Heart left ventricle (tissue), 16 donors: Measurements from ENCODE around the gene CLDN7. TPM values are rescaled to one million over a fixed set of nuclear protein-coding genes. Genes with fewer than 3 reads are reported as not detected.

Source experiments
- ATAC-seq, 4 donors: fragments of 200-7000 bp; cut with Tn5 transposase; one replicate each; pipeline ENCODE4 v1.9.1; 2020 to 2022; ENCODE audit warnings: moderate library complexity in 4 of 4, mild to moderate bottlenecking in 3 of 4, moderate number of reproducible peaks in 1 of 4
- DNase-seq, 5 donors: peaks; one replicate each; pipeline ENCODE4 v3.0.0-alpha.2; 2020
- H3K27ac ChIP-seq, 12 donors: fragments of 200-600 bp; sonication (generic) in 4 of 12; one replicate each; pipeline versions ENCODE4 v1.5.0 to v1.8.0; 2016 to 2022; ENCODE audit warnings: mild to moderate bottlenecking in 2 of 12
- H3K27me3 ChIP-seq, 9 donors: fragments of 200-600 bp; sonication (generic) in 2 of 9; one replicate each; pipeline versions ENCODE4 v1.5.1 to v1.8.0; 2016 to 2022; ENCODE audit warnings: mild to moderate bottlenecking in 3 of 9
- H3K36me3 ChIP-seq, 9 donors: fragments of 200-600 bp; sonication (generic) in 2 of 9; one replicate each; pipeline versions ENCODE4 v1.5.0 to v1.8.0; 2018 to 2022; ENCODE audit warnings: mild to moderate bottlenecking in 2 of 9
- H3K4me1 ChIP-seq, 12 donors: fragments of 200-600 bp; sonication (generic) in 4 of 12; one replicate each; pipeline versions ENCODE4 v1.5.0 to v1.8.0; 2016 to 2022; ENCODE audit warnings: mild to moderate bottlenecking in 3 of 12
- H3K4me3 ChIP-seq, 12 donors: fragments of 200-600 bp; sonication (generic) in 4 of 12; one replicate each; pipeline versions ENCODE4 v1.5.0 to v1.8.0; 2017 to 2022; ENCODE audit warnings: mild to moderate bottlenecking in 9 of 12, moderate library complexity in 4 of 12
- H3K9me3 ChIP-seq, 12 donors: fragments of 200-600 bp; sonication (generic) in 4 of 12; one replicate each; pipeline versions ENCODE4 v1.5.0 to v1.8.0; 2016 to 2022; ENCODE audit warnings: mild to moderate bottlenecking in 1 of 12
- POLR2A ChIP-seq, 2 donors: fragments of 450-650 bp; IDR thresholded peaks; one replicate each; pipeline ENCODE4 v1.6.1; 2017; ENCODE audit warnings: antibody characterized with exemption in 2 of 2, mild to moderate bottlenecking in 2 of 2, moderate library complexity in 2 of 2
- WGBS, 4 donors: extraction: QIAGEN DNeasy Blood & Tissue Kit in 2 of 4; methylation state at CpG; one replicate each; pipeline versions ENCODE4 v1.1.5 to v1.1.7; 2013 to 2018; 5-methylcytosine and 5-hydroxymethylcytosine counted together
- intact Hi-C, 10 donors: fragments of 100-400 bp; cut with DNase I; formaldehyde crosslinking; loops; one replicate each; pipeline versions ENCODE4 v1.11.1 to v1.14.2; 2022
- polyA plus RNA-seq, 2 donors: library from polyadenylated mRNA; stranded (reverse); fragments of 200-250 nt; gene quantifications; one replicate each; pipeline ENCODE4 v1.2.3, GENCODE V29; 2013
- total RNA-seq, 9 donors: library from RNA; depleted of rRNA in 2 of 9; stranded (reverse); fragments of >200 nt in 2 of 9; fragmentation: NEBNext Ultra II Directional in 3 of 9; extraction: Animal tissue kit (Norgen Biotek cat#: 25700) in 3 of 9; gene quantifications; one replicate each; pipeline versions ENCODE4 v1.1.0 to v1.2.4, GENCODE V29; 2016 to 2023
- TF ChIP-seq, protein P1 (sequence below), 12 donors: fragments of 200-600 bp; sonication (generic) in 4 of 12; IDR thresholded peaks; one replicate each; pipeline versions ENCODE4 v1.5.0 to v1.8.0; 2018 to 2022; ENCODE audit warnings: antibody characterized with exemption in 12 of 12, mild to moderate bottlenecking in 5 of 12
- donor health status: ischemic (EF 13 %, LVEDD 7.1; RV severe dilation, severe dysfunction).
- donor health status: healthy with polysubstance abuse.
- donor health status: DM: no; HTN: yes; CAD: no.
- donor health status: DM: no; HTN: no; CAD: no.
- donor health status: ischemic (EF 25% LVEDD 6.9; RV normal size, moderate dysfunction).
- donor health status: ischemic (EF 25% LVEDD 5.7; RV mildly dilated, moderate dysfunction).
- donor health status: healthy.
- donor health status: DM: yes; HTN: yes; CAD: no.
- donor health status: ischemic (EF 35%, LVEDD 5.7; RV mildly dilated, moderate dysfunction).
- donor health status: nonischemic (EF 11% LVEDD 7.7; RV severe dilation, severe dysfunction).
- donor health status: DM: yes; HTN: yes; CAD: no.
- donor health status: PGD.
- donor health status: ischemic (EF 29% LVEDD 5.4; RV normal size, mild dysfunction).
- donor health status: nonischemic (EF 23%, LVEDD 6.1; RV moderate dilation, normal function).

Gene CLDN7
- total and polyA plus RNA-seq, 11 donors = 0.36 to 2.6 (median 1.3) TPM; not detected in 2

GRCh38 chr17:7226721-7227710, 35.3 kb downstream of the CLDN7 start:
- intact Hi-C loops = no loop called here
- TF ChIP-seq, protein P1, sequence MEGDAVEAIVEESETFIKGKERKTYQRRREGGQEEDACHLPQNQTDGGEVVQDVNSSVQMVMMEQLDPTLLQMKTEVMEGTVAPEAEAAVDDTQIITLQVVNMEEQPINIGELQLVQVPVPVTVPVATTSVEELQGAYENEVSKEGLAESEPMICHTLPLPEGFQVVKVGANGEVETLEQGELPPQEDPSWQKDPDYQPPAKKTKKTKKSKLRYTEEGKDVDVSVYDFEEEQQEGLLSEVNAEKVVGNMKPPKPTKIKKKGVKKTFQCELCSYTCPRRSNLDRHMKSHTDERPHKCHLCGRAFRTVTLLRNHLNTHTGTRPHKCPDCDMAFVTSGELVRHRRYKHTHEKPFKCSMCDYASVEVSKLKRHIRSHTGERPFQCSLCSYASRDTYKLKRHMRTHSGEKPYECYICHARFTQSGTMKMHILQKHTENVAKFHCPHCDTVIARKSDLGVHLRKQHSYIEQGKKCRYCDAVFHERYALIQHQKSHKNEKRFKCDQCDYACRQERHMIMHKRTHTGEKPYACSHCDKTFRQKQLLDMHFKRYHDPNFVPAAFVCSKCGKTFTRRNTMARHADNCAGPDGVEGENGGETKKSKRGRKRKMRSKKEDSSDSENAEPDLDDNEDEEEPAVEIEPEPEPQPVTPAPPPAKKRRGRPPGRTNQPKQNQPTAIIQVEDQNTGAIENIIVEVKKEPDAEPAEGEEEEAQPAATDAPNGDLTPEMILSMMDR (IDR thresholded peaks at IDR 0.05) = no peak
- TF ChIP-seq POLR2A (IDR thresholded peaks at IDR 0.05) = no peak
- H3K4me1 ChIP-seq = peaks cover 0 to 40% (median 11%) of the 10 kb centered on the region in 12 donors
- H3K4me3 ChIP-seq = no peak overlapping the region
- peak in 1 of 5 donors; percentile 40 for DNase-seq
- peaks cover 0 to 86% (median 82%) of the 10 kb centered on the region in 9 donors for H3K36me3 ChIP-seq
- ATAC-seq = no peak
- no peaks in the 10 kb centered on the region for H3K9me3 ChIP-seq
- no peaks in the 10 kb centered on the region for H3K27me3 ChIP-seq
- no peak overlapping the region for H3K27ac ChIP-seq
- 92 to 96% (median 95%) methylated on average over 23 to 31 of the region's 31 CpGs for WGBS, 4 donors

- H3K4me1 ChIP-seq = peaks cover 2 to 46% (median 22%) of the 10 kb centered on the region in 12 donors
Measured at GRCh38 chr17:7225711-7226331, 36.5 kb downstream of the CLDN7 start.

GRCh38 chr17:7224661-7225111, 37.6 kb downstream of the CLDN7 start:
- intact Hi-C loops = no loop called here
- Histone ChIP-seq H3K36me3 (peaks cover 0 to 89% (median 86%) of the 10 kb centered on the region in 9 donors), H3K9me3 (no peaks in the 10 kb centered on the region), H3K27ac (peak overlapping the region in 6 of 12 donors; percentile 8 to 69 (median 26)), H3K4me1 (peaks cover 6 to 51% (median 25%) of the 10 kb centered on the region in 12 donors), H3K27me3 (no peaks in the 10 kb centered on the region), H3K4me3 (no peak overlapping the region)
- TF ChIP-seq, protein P1 (IDR thresholded peaks at IDR 0.05) = no peak
- no peak for TF ChIP-seq POLR2A (IDR thresholded peaks at IDR 0.05)
- WGBS, 4 donors = 58 to 67% (median 62%) methylated on average over 8 to 15 of the region's 15 CpGs
- DNase-seq = peak in 1 of 5 donors; percentile 53
- ATAC-seq = no peak

More at GRCh38 chr17:7225711-7226331, 36.5 kb downstream of the CLDN7 start:
- no peak for TF ChIP-seq POLR2A (IDR thresholded peaks at IDR 0.05)
- TF ChIP-seq, protein P1 (IDR thresholded peaks at IDR 0.05) = no peak
- H3K36me3 ChIP-seq = peaks cover 0 to 97% (median 94%) of the 10 kb centered on the region in 9 donors
- intact Hi-C loops = no loop called here
- DNase-seq (peak in 1 of 5 donors; percentile 66), ATAC-seq (peak; percentile 11 to 70 (median 40))
- WGBS, 4 donors = 40 to 77% (median 73%) methylated on average over 3 to 21 of the region's 21 CpGs
- no peak overlapping the region for H3K4me3 ChIP-seq
- H3K9me3 ChIP-seq = no peaks in the 10 kb centered on the region
- peak overlapping the region in 7 of 12 donors; percentile 0 to 69 (median 49) for H3K27ac ChIP-seq
- H3K27me3 ChIP-seq = no peaks in the 10 kb centered on the region
